ENCODE data around the gene TPM3.
"Not testable (repeated sequence)": the region's sequence is repeated elsewhere in the genome, so short reads cannot be mapped to it uniquely, and the experiment has no call there.

TPM3 gene

DNA sequence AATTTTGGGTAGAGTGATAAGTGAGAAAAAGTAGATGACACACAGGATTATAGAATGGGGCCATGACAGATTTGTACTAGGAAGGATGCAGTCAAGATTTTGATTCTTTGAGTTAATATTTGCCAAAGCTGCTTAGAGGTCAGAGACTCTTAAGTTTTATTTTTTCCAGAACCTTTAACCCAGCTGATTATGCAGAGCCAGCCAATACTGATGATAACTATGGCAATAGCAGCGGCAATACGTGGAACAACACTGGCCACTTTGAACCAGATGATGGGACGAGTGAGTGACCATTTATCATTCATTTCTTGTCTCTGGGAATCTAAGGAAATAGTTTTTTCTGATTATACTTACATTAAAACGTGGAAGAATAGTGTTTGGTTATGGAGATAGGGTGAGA, 45.0 kb upstream of the TPM3 start:
- H3K4me3 ChIP-seq (replicated peaks; ENCODE audit: low read depth, low read length), result no peak overlapping the region
- H3K36me3 ChIP-seq (ENCODE audit: control insufficient read depth, insufficient read depth, low read length), result peaks cover 12% of the 10 kb centered on the region
- H3K27me3 ChIP-seq (replicated peaks; ENCODE audit: control insufficient read depth, insufficient read depth, low read length), result no peaks in the 10 kb centered on the region
- no peak for DNase-seq (ENCODE audit: extremely low read depth, insufficient read length)
- TF ChIP-seq, protein P1, sequence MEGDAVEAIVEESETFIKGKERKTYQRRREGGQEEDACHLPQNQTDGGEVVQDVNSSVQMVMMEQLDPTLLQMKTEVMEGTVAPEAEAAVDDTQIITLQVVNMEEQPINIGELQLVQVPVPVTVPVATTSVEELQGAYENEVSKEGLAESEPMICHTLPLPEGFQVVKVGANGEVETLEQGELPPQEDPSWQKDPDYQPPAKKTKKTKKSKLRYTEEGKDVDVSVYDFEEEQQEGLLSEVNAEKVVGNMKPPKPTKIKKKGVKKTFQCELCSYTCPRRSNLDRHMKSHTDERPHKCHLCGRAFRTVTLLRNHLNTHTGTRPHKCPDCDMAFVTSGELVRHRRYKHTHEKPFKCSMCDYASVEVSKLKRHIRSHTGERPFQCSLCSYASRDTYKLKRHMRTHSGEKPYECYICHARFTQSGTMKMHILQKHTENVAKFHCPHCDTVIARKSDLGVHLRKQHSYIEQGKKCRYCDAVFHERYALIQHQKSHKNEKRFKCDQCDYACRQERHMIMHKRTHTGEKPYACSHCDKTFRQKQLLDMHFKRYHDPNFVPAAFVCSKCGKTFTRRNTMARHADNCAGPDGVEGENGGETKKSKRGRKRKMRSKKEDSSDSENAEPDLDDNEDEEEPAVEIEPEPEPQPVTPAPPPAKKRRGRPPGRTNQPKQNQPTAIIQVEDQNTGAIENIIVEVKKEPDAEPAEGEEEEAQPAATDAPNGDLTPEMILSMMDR (IDR thresholded peaks at IDR 0.05; ENCODE audit: insufficient read depth, low read length, poor library complexity, severe bottlenecking), result no peak

DNA sequence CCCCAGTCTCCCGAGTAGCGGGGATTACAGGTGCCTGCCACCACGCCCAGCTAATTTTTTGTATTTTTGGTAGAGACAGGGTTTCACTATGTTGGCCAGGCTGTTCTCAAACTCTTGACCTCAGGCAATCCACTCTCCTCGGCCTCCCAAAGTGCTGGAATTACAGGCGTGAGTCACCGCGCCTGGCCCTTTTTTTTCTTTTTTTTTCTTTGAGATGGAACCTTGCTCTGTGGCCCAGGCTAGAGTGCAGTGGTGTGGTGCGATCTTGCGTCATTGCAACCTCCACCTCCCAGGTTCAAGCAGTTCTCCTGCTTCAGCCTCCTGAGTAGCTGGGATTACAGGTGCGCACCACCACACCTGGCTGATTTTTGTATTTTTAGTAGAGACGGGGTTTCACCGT, 41.2 kb upstream of the TPM3 start:
- not testable (repeated sequence) for H3K4me3 ChIP-seq (replicated peaks; ENCODE audit: low read depth, low read length); DNase-seq (ENCODE audit: extremely low read depth, insufficient read length); H3K27me3 ChIP-seq (replicated peaks; ENCODE audit: control insufficient read depth, insufficient read depth, low read length)
- peaks cover 26% of the 10 kb centered on the region for H3K36me3 ChIP-seq (ENCODE audit: control insufficient read depth, insufficient read depth, low read length)

DNA sequence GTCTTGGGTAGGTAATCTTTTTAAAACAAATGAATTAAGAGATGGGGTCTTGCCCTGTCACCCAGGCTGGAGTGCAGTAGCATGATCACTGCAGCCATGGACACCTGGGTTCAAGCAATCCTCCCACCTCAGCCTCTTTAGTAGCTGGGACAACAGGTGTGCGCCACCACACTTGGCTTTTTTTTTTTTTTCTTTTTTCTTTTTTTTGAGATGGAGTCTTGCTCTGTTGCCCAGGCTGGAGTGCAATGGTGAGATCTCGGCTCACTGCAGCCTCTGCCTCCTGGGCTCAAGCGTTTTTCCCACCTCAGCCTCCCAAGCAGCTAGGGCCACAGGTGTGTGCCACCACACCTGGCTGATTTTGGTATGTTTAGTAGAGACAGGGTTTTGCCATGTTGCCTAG, 39.2 kb upstream of the TPM3 start:
- not testable (repeated sequence) for DNase-seq (ENCODE audit: extremely low read depth, insufficient read length); H3K4me3 ChIP-seq (replicated peaks; ENCODE audit: low read depth, low read length); H3K27me3 ChIP-seq (replicated peaks; ENCODE audit: control insufficient read depth, insufficient read depth, low read length)
- peaks cover 24% of the 10 kb centered on the region for H3K36me3 ChIP-seq (ENCODE audit: control insufficient read depth, insufficient read depth, low read length)

DNA sequence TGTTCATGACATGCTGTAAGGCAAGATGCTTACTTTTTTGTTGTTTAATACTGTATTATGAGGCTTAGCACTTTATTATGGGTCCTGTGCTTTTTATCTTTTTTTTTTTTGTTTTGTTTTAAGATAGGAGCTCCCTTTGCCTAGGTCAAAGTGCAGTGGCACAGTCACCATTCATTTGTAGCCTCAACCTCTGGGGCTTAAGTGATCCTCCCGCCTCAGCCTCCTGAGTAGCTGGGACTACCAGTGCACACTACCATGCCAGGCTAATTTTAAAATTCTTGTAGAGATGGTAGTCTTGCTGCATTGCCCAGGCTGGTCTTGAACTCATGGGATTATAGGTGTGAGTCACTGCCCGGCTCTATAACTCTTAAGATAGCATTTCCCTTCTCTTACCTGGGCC, 33.5 kb upstream of the TPM3 start:
- Histone ChIP-seq H3K27me3 (replicated peaks; ENCODE audit: control insufficient read depth, insufficient read depth, low read length) (no peaks in the 10 kb centered on the region), H3K4me3 (replicated peaks; ENCODE audit: low read depth, low read length) (no peak overlapping the region), H3K36me3 (ENCODE audit: control insufficient read depth, insufficient read depth, low read length) (peaks cover 12% of the 10 kb centered on the region)
- TF ChIP-seq, protein P1 (IDR thresholded peaks at IDR 0.05; ENCODE audit: insufficient read depth, low read length, poor library complexity, severe bottlenecking), result no peak
- DNase-seq (ENCODE audit: extremely low read depth, insufficient read length), result no peak

DNA sequence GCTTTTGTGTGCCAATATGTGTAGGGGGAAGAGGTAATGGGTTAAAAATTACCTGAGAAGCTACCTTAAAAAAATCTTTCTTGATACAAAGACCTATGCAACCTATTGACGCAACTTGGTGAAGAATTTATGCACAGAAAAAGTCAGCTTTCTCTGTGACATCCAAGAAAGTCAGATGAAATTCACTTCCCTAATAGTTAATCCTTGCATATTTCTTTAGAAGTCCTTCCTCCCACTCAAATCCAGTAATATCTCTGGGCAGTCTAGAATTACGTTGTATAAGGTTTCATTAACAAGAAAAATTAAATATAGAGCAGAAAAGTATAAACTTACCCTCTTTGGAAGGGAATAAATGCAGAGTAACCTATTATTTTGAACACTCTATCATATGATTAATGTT, 31.7 kb upstream of the TPM3 start:
- Histone ChIP-seq H3K27me3 (replicated peaks; ENCODE audit: control insufficient read depth, insufficient read depth, low read length) (no peaks in the 10 kb centered on the region), H3K36me3 (ENCODE audit: control insufficient read depth, insufficient read depth, low read length) (peaks cover 9% of the 10 kb centered on the region), H3K4me3 (replicated peaks; ENCODE audit: low read depth, low read length) (no peak overlapping the region)
- no peak for DNase-seq (ENCODE audit: extremely low read depth, insufficient read length)
- TF ChIP-seq, protein P1 (IDR thresholded peaks at IDR 0.05; ENCODE audit: insufficient read depth, low read length, poor library complexity, severe bottlenecking), result no peak

DNA sequence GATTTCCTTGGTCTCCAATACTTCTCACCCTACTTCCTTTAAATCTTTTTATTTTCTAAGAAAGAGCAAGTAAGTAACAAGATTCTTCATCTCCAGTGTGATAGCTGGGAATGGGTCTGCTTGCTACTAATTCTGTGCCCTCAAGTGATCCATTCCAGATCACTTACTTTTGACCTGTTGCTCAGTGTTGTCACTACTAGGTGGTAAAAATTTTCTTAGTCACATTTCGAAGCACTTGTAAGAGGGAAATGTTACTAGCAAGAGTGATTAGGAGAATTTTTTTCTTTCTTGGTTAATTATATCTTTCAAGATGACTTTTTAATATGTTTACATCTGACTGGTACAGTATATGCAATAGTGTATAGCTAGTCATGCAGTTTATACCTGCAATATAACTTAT, 31.0 kb upstream of the TPM3 start:
- TF ChIP-seq, protein P1 (IDR thresholded peaks at IDR 0.05; ENCODE audit: insufficient read depth, low read length, poor library complexity, severe bottlenecking), result no peak
- Histone ChIP-seq H3K36me3 (ENCODE audit: control insufficient read depth, insufficient read depth, low read length) (peaks cover 5% of the 10 kb centered on the region), H3K27me3 (replicated peaks; ENCODE audit: control insufficient read depth, insufficient read depth, low read length) (no peaks in the 10 kb centered on the region), H3K4me3 (replicated peaks; ENCODE audit: low read depth, low read length) (no peak overlapping the region; the same call in 1 of the 2 replicates)
- no peak for DNase-seq (ENCODE audit: extremely low read depth, insufficient read length)

DNA sequence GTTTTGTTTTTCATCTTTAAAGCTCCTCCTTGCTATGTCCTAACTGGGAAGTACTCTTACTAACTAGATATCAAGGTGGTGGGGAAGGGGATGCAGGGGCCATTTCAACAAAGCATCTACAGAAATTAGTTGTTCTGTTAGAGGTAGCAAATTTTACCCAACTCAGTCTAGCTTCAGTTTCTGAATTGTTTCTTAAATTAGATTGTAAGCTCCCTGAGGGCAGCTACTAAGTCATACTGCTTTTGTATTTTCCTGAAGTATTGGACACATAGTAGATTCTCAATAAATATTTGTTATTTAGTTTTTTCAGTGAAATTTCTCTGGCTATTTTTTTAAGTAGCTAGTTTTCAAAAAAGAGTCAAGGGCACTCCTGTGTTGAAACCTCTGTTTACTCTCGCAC, 30.6 kb upstream of the TPM3 start:
- Histone ChIP-seq H3K36me3 (ENCODE audit: control insufficient read depth, insufficient read depth, low read length) (peaks cover 5% of the 10 kb centered on the region), H3K4me3 (replicated peaks; ENCODE audit: low read depth, low read length) (peak overlapping the region; percentile 79)
- DNase-seq (ENCODE audit: extremely low read depth, insufficient read length), result no peak

More for the DNA sequence above, 30.6 kb upstream of the TPM3 start:
- TF ChIP-seq, protein P1 (IDR thresholded peaks at IDR 0.05; ENCODE audit: insufficient read depth, low read length, poor library complexity, severe bottlenecking), result no peak
- H3K27me3 ChIP-seq (replicated peaks; ENCODE audit: control insufficient read depth, insufficient read depth, low read length), result no peaks in the 10 kb centered on the region

Measured in GM06990 (cell line).